GM18868 (cell line): Measurements from ENCODE around the gene ORMDL3.
"Not testable (repeated sequence)": the region's sequence is repeated elsewhere in the genome, so short reads cannot be mapped to it uniquely, and the experiment has no call there.

Source experiments
- ATAC-seq: cut with Tn5 transposase; IDR thresholded peaks from one replicate; pipeline ENCODE4 v1.9.1; 2021; ENCODE audit warnings: mild to moderate bottlenecking, moderate library complexity; ENCODE audit not compliant: unreplicated experiment

ORMDL3 gene

GRCh38 chr17:39925282-39926134 lies 1.9 kb downstream of the ORMDL3 start:
- no peak for ATAC-seq

GRCh38 chr17:39924691-39925055 lies 2.7 kb downstream of the ORMDL3 start:
- no peak for ATAC-seq

- ATAC-seq: no peak
Measured at GRCh38 chr17:39923836-39924690, 3.3 kb downstream of the ORMDL3 start.

- no peak for ATAC-seq
Measured at GRCh38 chr17:39923230-39923629, 4.2 kb downstream of the ORMDL3 start.

- ATAC-seq: no peak
Measured at GRCh38 chr17:39922006-39922405, 5.4 kb downstream of the ORMDL3 start.

DNA sequence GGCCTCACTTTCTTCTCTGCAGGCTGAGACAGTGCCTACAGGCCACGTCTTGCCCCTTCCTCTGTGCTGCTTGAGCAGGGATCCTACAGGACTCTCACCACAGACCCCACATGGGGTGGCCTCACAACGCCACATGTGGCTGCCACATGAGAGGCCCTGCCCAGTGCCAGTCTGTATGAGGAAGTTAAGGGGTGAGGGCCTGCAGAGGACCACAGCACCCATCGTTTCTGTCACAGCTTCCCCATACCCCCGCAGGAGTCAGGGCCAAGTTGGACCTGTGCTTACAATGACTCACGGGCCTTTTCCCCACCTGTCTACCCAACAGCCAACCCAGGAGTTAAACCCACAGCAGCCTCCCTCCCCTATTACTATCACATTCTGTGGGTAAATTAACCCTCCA lies 6.1 kb downstream of the ORMDL3 start:
- no peak for ATAC-seq

DNA sequence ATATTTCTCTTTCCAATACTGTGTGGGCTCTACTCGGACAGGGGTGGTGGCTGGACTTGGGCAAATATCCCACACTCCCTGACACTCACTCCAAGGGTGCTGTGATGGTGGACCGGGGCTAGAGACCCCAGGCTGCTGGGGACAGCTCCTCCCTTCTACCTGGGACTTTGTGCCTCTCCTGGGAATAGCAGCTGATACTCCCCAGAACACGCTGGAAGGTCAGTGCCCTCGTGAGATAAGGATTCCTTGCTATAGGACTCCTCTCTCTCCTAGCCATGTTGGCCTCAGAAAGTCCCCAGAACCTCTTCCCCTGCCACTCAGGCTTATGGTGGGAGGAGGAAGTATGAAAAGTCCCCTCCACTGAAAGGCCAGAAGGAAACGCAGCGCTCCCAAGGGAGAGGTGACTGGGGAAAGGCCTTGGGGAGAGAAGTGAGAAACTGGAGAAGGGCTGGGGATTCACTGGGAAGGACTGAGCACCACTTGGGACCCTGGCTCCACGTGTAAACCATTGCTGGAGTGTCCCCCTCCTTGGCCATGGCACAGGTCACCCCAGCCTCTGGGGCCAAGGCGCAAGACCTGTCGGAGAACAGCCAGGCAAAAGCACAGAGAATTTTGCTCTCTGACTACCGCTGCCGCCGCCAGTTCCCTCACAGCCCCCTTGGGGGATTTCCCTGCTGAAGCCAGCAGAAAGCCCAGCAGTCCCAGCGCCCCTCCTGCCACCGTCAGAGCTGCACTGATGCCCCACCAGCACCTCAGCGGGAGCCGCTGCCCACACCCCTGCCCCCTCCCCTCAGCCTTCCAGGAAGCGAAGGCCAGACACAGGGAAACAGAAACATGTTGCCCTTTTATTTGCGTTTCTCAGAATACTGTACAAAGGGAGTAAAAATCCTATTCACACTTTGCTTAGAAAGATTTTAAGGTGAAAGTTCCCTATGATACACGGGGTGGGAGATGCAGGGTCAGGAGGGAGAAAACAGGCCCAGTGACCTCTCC lies 6.9 kb downstream of the ORMDL3 start:
- ATAC-seq: no peak

DNA sequence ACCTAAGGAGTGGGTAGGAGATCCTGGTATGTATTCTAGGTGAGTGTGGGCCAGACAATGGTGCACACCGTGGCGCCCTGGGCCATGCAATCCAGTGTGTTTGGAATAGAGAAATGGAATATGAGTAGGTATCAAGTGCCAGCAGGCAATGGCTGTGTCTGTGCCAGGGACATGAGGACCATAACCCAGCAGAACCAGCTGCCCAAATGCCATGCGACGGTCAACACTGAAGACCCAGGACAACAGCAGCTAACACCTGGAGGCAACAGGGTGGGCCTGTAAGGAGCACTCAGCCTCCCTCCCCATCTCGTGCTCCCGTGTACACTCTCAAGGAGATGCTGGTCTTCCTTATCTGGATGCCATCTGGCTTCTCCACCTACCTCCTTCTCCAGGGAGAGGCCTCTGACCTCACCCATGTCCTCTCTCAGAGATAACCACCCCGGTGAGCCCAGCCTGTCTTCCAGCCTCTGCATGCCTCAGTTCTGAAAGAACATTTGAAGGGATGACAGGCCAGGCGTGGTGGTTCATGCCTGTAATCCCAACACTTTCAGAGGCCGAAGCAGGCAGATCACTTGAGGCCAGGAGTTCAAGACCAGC lies 8.2 kb downstream of the ORMDL3 start:
- ATAC-seq: no peak

- ATAC-seq: no peak
Measured at GRCh38 chr17:39916918-39917317, 10.5 kb downstream of the ORMDL3 start.

GRCh38 chr17:39915559-39915958 lies 11.8 kb downstream of the ORMDL3 start:
- ATAC-seq: no peak

GRCh38 chr17:39913989-39914388 lies 13.4 kb downstream of the ORMDL3 start:
- no peak for ATAC-seq

GRCh38 chr17:39908789-39909352 lies 18.5 kb downstream of the ORMDL3 start:
- ATAC-seq: no peak

DNA sequence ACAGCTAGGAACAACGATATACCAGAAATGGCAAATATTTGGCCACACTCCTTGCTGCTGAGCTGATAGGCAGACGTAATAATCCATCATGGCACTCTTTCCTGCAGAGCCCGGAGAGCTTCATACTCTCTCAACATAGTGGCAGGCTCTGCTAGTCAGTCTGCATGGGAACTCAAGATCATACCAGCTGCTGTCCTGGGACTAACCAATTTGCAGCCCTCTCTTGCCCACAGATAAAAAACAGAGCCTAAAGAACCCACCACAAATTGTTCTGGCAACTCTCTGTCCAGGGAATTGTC lies 22.5 kb downstream of the ORMDL3 start:
- no peak for ATAC-seq

DNA sequence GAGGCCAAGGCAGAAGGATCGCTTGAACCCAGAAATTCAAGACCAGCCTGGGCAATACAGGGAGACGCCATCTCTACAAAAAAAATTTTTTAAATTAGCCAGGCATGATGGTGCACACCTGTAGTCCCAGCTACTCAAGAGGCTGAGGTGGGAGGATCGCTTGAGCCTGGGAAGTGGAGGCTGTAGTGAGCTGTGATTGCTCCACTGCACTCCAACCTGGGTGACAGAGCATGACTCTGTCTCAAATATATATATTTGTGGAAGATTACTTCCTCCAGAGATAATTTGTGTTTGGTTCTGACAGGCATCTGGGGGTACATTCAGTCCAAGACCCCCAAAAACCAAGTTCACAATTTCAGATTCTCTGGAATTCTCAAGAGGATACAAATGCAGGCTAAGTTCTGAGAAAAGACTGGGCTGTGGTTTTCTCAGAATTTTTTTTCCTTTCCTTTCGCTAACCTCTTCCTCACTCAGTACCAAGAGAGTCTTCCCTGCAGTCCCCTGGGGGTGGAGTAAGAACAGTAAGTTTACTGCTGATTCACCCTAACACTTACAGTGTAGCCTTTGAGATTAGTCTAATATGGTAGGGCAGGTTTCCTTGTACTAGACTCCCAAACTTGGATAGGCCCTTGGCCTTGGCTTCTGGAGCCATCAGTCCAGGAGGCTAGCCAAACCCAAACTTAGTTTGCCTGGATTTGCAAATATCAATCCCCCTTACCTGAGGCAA lies 24.1 kb downstream of the ORMDL3 start:
- no peak for ATAC-seq

- ATAC-seq: not testable (repeated sequence)
Measured at GRCh38 chr17:39902027-39902426, 25.4 kb downstream of the ORMDL3 start.

DNA sequence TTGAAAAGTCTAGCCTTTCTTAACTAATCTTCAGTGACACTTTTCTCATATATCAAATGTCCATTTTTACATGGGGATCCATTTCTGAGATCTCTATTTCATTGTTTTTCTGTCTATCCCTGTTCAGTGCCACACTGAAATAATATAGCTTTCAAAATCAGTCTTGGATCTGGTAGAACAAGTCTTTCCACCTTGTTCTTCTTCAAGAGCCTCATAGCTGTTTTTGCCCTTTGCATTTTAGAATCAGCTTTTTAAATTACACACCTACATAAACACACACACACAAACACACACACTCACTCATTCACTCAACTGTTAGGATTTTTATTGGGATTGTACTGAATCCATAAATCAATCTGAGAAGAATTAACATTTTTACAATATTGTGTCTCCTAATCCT lies 28.2 kb downstream of the ORMDL3 start:
- ATAC-seq: no peak

DNA sequence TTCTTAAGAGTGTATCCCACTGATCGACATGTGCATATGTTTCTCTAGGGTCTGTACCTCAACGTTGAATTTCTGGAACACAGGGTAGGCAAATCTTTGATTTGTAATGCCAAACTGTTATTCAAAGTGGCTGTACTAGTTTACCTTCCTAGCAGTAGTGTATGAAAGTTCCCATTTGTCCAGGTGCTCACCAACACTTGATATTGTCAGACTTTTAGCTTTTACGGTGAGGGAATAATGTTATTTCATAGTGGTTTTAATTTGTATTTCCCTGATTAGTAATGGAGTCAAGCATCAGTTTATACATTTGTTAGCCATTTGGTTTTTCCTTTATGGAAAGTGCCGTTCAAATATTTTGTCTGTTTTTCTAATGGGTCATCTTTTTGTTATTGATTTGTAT lies 29.3 kb downstream of the ORMDL3 start:
- no peak for ATAC-seq

- no peak for ATAC-seq
Measured at GRCh38 chr17:39894681-39895376, 32.6 kb downstream of the ORMDL3 start.

GRCh38 chr17:39889200-39889599 lies 38.2 kb downstream of the ORMDL3 start:
- no peak for ATAC-seq
